Fibroblast of skin of abdomen (primary cell): Measurements from ENCODE around the gene FHOD1.
A peak's percentile ranks its signal among the peaks of the same experiment; 100 is the strongest.

Experiments
- DNase-seq: peaks from one replicate; pipeline ENCODE4 v3.0.0-alpha.2; 2013

The FHOD1 gene

DNA sequence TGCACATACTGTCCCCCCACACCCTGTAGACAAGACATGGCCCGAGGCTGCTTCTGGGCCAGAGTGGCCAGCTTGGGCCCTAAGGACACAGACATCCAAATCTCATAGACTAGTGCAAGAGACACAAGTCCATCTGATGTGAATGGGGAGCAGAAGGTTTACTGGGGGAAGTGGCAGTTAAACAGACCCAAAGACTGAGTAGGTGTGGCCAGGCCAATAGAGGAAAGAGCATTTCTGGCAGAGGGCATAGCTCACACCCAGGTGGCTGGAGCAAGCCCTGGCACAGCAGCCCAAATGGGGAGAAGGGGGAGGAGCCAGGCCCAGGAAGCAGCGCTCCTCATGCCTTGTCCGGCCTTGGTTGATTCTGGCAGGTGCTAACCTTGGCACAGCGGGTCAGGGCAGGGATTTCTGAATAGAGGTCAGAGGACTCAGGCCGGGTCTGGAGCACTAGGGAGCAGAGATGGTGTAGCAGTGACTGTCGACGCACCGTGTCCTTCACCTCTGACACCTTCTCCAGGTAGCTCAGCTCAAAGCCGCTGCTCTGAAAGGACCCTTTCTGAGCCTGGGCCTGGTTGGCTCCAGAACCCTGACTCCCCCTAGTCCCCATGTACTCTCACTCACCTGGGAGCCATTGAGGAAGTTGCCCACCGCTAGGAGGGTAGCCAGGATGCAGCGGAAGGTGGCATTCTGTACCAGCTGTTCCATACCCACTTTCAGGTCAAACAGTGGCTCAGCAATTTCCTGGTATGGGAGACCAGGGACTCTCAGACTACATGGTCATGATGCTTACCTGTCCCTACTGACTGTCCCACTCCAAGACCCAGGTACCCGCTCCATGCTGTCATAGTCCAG lies 16.2 kb downstream of the FHOD1 start:
- no peak for DNase-seq

DNA sequence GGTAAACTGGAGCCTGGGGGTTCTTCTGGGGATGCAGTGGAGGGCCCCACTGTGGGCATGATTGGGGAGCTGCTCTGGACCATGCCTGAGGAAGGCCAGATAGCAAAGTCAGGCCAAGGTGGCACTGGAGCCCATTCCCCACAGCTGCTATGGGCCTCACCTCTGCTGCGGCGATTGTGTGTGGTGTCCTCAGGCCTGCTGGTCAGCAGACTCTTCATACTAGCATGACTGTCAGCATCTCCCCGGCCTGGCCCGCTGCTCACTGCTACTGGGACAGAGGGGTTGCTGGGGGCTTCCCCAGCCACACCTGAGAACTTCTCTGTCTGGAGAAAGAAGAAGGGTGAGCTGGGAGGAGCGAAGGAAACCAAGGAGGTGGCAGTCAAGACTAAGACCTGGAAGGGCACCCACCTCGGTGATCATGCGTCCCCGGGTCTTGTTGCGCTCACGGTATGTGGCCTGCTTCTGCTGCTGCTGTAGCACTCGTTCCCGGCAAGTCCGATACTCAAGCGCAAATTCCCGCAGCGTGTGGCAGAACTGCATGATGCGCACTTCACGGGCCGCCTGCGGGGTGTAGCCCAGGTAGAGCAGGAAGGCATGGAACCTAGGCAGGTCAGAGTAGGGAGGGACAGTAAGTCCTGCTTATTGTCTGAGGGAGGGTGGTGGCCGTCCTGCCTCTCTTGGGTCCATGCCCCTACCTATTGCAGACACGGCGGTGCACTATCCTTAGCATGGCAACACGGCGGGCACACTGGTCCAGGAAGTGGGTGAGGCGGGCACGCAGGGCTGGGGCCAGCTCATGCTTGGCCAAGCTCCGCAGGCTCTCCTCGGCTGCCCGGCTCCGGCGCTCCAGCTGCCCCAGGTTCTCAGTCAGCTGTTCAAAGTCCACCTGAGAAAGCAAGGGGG lies 17.1 kb downstream of the FHOD1 start:
- no peak for DNase-seq

DNA sequence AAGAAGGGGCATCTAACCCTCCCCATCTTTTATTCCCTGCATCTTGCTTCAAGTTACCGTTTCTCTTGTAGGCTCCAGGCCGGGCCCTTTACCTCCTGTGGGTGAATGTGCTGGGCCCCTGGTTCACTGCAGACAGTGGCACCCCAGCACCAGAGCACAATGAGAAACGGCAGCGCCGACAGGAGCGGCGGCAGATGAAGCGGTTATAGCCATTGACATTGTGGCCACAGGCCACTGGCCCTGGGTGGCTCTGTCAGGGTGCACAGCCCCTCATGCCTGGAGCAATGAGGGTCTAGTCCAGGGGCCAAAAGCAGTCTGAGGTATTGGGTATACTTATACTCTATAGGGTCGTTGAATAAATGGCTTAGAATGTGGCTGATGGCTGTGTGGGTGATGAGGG lies 18.4 kb downstream of the FHOD1 start:
- no peak for DNase-seq

DNA sequence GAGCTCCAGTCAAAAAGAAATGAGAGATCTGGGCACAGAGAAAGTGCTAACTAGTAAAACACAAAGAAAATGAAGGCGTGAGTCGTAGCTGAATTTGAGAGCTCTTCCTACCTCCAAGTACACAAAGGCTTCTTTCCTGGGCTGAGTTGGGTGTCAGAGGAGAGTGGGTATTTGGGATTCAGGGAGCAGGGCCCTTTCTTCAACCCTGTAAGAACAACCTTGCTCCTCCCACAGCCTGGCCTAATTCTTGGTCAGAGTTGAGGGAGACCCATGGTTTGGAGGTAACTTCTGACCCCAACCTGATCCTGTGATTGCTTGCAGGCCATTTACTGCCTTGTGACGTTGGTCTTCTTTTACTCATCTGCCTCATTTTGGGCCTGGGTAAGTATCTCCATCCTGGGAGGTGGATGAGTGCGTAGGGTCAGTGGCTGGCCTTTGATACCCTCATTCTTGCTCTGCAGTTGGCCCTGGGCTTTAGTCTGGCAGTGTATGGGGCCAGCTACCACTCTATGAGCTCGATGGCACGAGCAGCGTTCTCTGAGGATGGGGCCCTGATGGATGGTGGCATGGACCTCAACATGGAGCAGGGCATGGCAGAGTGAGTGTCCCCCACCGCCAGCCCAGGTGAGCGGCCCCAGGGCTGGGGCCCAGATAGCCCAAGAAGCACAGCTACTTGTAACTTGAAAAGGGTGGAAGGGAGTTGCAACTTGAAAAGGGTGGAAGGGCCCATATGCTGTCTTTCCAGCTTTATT lies 19.1 kb downstream of the FHOD1 start:
- DNase-seq = no peak

DNA sequence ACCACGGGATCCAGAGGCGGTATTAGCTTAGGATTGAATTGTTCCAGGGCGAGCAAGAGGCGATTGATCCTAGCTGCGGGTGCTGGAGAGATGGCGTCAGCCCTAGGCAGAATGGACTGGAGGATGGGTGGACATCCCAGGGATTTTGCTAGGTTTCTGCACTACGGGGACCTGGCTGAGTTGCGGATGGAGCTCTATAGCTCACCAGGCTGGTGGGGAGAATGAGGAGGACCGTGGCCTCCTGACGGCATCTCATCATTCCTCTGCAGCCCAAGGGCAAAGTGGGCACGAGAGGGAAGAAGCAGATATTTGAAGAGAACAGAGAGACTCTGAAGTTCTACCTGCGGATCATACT lies 19.7 kb downstream of the FHOD1 start:
- no peak for DNase-seq

DNA sequence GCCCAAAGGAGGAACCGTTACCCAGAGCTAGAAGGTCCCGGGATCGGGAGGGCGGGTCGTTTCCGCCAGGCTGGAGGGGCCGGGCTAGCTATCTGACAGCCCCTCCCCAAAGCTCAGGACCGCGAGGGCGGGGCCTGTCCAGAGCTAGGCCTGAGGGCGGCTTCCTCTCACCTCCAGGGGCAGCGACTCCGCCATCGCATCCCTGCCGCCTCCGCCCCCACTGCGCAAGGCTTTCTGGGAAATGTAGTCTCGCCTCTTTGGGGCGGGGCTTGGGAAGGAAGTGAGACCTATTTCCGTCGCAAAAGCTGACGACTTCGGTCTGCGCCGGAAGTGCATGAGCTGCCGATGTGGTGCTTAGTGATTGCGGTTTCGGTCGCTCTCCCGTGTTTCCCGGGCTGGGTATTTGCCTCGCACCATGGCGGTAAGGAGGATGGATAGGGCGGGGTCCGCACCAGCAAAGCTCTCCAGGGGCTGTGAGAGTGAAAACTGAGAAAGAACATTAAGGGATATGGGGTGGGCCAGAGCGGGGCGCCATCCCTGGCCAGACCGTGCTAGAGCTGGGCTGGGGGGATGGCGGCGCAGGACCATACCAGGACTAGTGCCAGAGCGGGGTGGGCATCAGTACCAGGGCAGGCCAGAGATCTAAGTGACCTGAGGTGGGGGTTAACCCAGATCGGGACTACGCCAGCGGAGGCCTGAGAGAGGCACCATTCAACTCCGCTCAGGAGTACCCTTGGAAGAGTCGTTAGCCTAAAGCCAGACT lies 20.3 kb downstream of the FHOD1 start, which contains the start of gene TMEM208:
TSS of gene TMEM208 (plus strand) at position 327 of the 763 bp plus-strand sequence. CDS start at position 416, 89 bp downstream.
- DNase-seq = peak; percentile 99

DNA sequence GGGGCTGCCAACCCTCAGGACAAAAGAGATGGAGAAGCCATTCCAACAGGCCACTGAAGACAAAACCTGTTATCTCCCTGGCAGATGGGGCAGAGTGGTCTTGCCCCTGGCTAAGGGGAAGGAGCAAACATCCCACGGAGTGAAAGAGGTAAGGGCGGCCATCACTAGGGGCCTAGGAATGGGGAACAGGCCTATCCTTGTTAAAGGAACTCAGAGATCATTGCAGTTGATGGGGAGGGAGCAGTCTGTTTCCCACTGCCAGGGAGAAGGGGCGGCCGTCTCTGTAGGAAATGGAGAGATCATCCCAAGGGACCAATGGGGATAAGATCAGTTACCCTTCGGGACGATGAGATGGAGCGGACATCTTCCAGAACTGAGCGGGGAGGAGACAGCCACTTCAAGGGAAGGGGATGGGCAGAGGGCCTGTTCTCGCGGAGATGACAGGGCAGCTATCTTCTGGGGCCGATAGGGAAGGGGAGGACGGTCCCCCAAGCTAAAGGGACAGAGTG lies 20.9 kb downstream of the FHOD1 start:
- no peak for DNase-seq

DNA sequence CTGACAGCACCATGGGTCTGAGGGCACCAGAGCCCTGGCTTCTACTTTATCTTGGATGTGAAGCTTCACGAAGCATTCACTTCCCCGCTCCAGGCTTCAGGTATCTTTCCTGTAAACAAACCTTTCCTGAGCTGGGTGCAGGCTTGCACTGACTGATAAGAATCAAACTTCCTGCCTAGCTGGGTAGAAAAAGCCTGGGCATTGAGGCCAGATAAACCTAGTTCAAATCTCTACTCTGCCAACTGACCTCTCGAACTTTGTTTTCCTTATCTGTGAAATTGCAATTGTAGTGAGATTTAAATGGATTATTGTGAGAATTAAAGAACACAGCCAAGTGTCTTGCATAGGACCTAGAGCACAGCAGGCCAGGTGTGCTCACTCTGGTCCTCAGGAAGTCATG lies 23.3 kb downstream of the FHOD1 start:
- no peak for DNase-seq

DNA sequence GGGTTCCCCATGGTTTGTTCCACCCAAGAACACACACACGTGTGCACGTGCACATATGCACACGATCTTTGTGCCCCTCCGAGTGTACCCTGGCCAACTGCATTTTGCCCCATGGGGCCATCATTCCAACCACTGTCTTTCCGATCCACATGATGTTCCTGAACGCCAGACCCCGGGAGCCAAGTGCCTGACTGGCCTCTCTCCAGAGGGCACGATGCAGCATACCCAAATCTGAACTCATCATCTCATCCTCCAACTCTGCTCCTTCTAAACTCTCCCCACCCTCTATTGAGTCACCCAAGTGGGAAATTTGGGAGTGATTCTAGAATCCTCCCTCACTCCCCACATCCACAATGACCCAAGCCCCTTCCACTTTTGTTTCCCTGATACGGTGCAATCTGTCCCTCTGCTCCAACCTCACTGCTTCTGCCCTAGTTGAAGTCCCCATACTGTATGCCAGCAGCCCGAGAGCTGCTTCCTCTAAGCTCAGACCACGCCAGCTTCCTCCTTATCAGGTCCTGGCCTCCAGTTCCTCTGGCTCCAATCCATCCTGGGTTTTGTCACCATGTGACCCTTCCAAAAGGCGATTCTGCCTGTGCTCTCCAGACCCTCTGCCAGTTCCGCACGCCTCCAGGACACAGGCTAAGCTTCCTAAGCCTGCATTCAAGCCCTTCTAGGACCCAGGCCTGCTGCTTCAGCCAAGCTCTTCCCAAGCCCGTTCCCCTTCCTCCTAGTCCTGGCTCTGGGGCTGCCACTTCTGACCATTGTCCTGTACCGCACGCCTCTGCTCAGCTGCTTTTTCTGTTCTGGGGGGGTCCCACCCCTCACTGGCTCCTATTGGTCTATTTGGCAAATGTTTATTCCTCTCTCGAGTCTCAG lies 30.4 kb downstream of the FHOD1 start:
- DNase-seq = no peak

DNA sequence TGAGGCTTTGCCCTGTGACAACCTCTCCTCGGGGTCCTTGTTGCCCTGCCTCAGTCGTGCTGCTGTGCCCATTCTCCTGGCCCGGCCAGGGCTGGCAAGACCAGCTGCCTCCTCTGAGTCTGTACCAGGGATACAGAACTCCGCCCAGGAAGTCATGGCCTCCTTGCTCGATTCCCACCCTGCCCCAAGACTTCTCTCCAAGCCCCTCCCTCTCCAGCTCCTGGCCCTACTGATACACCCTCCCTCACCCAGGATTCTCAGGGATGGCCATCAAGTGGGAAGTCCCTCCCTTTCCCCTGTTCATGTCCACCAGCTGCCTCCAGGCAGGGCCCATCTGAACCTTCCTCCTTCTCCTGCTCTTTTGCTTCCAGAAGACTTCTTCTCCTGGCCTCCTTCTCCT lies 31.6 kb downstream of the FHOD1 start:
- DNase-seq = no peak

DNA sequence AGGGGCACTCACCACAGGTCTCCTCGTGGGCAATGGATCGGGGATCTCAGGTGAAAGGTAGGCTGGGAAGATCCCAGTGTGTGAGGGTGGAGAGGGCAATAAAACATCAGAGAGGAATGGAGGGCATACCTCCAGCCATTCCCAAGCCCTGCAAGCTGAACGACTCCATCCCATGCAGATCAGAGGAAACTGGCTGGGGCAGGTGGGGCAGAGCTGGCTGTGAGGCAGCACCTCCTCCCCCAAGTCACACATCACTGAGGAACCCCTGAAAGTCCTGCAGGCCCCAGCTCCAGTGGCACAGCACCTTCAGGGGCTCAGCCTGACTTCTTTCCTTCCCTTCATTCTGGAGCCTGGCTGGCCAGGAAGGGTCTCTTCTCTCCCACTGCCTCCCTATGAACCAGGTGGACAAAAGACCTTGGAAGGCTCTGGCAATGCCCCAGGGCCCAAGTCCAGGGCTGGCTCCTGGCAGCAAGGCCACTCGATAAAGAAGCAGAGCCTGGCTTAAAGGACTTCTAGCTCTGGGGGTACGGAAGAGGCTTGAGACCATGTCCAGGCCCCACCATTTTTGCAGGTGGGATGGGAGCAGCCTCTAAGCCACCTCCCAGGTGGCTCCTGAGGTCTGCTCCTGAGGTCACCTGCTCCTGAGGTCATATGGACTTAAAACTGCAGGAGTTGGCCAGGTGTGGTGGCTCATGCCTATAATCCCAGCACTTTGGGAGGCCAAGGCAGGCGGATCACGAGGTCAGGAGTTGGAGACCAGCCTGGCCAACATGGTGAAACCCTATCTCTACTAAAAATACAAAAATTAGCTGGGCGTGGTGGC lies 33.9 kb downstream of the FHOD1 start:
- DNase-seq = no peak

DNA sequence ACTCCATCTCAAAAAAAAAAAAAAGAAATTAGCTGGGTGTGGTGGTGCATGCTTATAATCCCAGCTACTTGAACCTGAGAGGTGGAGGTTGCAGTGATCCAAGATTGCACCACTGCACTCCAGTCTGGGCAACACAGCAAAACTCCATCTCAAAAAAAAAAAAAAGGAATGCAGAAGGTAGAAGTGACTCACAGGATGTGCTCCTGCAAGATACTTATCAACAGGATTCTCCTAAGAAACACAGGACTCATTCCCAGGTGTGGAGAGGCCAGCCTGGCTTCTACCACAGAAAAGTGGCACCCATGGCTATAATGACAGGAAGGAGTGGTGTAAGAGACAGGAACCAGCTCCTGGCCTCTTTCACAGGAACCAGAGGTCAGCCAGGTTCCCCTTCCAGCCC lies 34.5 kb downstream of the FHOD1 start:
- no peak for DNase-seq

DNA sequence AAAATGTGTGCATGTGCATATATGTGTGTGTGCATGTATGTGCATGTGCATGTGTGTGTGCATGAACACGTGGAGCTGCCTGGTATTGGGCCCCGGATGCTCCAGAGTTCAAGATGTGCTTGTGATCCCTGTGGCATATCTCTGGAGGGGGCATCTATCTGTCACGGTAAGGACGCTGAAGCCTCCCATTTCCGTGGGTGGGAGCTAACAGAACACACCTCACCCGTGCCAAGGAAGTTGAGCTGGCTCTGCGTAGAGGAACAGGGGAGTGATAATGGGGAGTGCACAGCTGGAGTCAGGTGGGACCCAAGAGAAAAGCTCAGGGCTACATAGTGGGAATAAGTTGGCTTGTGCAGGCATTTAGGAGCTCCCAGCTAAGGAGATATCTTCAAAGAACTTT lies 35.6 kb downstream of the FHOD1 start:
- no peak for DNase-seq

DNA sequence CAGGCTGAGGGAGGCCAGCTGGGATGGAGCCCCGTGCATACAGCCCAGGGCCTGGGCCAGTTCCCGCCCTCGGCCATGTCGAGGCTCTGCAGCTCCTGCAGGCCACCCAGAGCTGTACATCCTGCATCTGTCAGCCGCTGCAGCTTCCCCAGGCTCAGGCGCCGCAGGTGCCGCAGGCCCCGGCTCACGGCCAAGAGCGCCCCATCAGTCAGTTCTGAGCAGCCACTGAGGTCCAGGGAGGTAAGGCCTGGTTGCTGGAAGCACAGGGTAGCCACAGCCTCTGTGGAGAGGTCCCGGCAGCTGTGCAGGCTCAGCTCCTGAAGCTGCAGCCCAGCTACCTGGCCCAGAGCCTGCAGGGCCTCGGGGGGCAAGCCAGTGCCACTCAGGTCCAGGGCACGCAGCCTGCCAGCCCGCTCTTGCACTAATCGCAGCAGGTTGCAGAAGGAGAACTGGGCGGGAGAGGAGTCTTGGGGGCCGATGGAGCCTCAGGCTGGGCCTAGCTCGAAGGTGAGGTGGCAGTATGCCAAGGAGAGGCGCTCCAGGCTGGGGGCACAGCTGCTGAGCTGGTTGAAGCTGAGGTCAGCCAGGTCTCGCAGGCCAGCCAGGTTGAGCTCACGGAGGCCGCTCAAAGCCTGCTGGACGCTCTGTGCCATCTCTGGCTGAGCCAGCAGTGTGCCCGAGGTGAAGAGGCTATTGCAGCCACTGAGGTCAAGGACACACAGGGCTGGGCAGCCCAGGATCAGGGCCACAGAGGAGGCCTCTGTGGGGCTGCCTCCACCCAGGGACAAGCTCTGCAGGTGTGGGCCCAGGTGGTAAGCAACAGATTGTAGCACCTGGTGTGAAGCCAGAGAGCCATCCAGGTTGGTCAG lies 37.0 kb downstream of the FHOD1 start:
- DNase-seq = no peak

DNA sequence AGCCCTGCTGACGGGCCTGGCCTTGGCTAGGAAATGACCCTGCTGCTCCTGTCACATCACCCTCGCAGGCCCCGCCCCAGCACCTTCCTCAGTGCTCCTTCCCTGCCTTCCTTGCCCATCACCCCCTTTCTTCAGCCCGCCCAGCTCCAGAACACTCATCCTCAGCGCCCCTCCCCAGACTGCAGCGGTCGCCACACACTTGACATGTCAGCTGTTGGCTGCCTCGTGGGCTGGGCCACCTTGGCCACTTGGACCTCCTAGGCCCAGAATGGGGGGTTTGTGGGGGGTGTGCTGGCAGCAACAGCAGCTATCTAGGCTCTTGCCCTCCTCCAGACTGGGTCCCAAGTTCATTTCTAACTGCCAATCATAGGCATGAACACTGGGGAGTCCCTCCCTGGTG lies 37.7 kb downstream of the FHOD1 start:
- no peak for DNase-seq

DNA sequence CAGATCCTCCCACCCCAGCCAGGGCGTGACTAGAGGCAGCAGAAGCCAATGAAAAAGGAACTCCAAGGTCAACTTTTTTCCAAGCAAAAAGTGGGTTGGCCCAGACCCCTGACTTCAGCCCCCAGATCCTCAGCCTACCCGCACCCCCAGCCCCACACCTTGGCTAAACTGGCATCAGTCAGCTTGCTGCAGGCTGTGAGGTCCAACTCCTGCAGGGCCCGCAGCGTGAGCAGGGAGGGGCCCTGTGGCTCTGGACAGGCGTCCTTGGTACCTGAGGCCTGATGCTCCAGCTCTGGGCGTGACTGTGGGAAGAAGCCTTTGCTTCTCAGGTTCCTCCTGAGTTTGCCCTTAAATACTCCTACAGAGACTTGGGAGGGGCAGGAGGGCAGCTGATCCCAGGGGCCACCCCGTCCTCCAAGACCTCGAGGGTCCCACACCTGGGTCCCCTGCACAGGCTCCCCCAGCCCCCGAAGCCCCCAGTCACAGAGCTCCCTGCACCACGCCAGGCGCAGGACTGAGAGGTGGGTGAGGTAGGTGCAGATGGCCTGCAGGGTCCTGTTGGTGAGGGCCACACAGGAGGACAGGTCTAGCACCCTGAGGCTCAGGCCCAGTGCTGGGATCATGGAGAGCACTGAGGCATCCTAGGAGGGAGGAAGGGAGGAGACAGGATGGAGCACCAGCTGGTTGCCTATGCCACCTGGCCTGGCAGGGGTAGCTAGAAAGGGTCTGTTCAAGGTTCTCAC lies 39.0 kb downstream of the FHOD1 start:
- no peak for DNase-seq

DNA sequence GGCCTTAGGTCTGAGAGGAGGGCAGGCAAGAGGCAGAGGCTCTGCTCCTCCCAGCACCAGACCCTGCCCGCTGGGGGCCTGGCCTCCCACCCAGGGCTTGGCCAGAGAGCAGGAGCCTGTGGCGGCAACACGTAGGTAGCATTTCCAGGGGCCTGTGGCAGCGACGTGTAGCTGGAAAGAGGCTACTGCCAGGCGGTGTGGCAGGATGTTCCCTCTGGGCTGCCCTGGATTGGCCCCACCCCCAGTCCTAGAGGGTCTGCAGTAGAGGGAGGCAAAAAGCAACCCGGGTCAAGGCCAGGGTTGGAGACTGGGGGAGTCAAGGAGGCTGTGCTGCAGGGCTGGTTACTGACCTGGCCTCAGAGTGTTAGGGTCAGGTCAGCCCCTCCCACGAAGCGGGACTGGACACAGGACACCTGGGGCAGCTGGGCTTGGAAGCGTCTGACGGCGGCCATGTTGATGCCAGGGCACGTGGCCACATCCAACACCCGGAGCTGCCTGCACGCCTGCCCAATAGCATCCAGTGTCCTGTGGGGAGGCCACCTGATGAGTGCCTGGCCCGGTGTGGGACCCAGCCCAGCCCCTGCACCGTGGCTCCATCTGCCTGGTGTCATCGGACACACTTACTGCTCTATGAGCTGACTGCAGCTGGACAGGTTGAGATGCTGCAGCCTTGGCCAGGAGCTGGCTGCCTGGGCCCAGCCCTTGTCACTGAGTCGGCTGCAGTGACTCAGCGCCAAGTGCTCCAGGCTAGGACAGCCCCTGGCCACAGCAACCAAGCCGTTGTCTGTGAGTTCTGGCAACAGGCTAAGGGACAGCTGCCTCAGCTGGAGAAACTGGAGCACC lies 39.8 kb downstream of the FHOD1 start:
- DNase-seq = no peak
